Esophagus squamous epithelium (tissue), 5 donors: ENCODE data around the gene SLA2. TPM values are rescaled to one million over a fixed set of nuclear protein-coding genes. Genes with fewer than 3 reads are reported as not detected.

ENCODE experiments used
- DNase-seq: peaks from one replicate; lab custom pipeline; 2025; lab: John Stamatoyannopoulos, UW
- H3K27ac ChIP-seq, 4 donors: fragments of 200-600 bp; sonication (generic); one replicate each; pipeline ENCODE4 v1.5.1; 2016 to 2019; ENCODE audit warnings: mild to moderate bottlenecking in 1 of 4
- H3K27me3 ChIP-seq, 4 donors: fragments of 200-600 bp; sonication (generic); 1 replicate in 3 of 4; 2 replicates in 1 of 4; pipeline versions ENCODE4 v1.5.1 to v1.6.0; 2017 to 2021; ENCODE audit warnings: antibody characterized with exemption in 1 of 4
- H3K36me3 ChIP-seq, 3 donors: fragments of 200-600 bp; sonication (generic); one replicate each; pipeline ENCODE4 v1.5.1; 2016 to 2019
- H3K4me1 ChIP-seq, 3 donors: fragments of 200-600 bp; sonication (generic); one replicate each; pipeline ENCODE4 v1.5.1; 2017 to 2019
- H3K4me3 ChIP-seq, 4 donors: fragments of 200-600 bp; sonication (generic); 1 replicate in 3 of 4; 2 replicates in 1 of 4; pipeline ENCODE4 v1.5.1; 2016 to 2019; ENCODE audit warnings: mild to moderate bottlenecking in 2 of 4, moderate library complexity in 1 of 4
- H3K9me3 ChIP-seq, 3 donors: fragments of 200-600 bp; sonication (generic); one replicate each; pipeline ENCODE4 v1.5.1; 2016 to 2019
- CTCF ChIP-seq, 6 experiments: fragments of 450-650 bp in 4 of 6; fragments of 200-600 bp in 2 of 6; sonication (generic) in 2 of 6; IDR thresholded peaks; one replicate each; pipeline ENCODE4 v1.5.1; 2016 to 2019; ENCODE audit warnings: antibody characterized with exemption in 6 of 6, mild to moderate bottlenecking in 4 of 6, moderate library complexity in 4 of 6
- POLR2A ChIP-seq, 4 donors: fragments of 450-650 bp; IDR thresholded peaks; one replicate each; pipeline ENCODE4 v1.6.1; 2017; ENCODE audit warnings: antibody characterized with exemption in 4 of 4, mild to moderate bottlenecking in 4 of 4, moderate library complexity in 3 of 4
- WGBS, 2 donors: methylation state at CpG; one replicate each; pipeline ENCODE4 v1.1.5; 2018; 5-methylcytosine and 5-hydroxymethylcytosine counted together
- intact Hi-C: fragments of 100-400 bp; cut with DNase I; formaldehyde crosslinking; loops from one replicate; pipeline ENCODE4 v1.15.0; 2022
- total RNA-seq, 4 donors: library from RNA; depleted of rRNA; stranded (reverse); fragments of >200 nt; gene quantifications; one replicate each; pipeline ENCODE4 v1.1.0, GENCODE V29; 2016
- donor health status: DM: yes; HTN: yes; CAD: no.

Gene SLA2
- total RNA-seq, 4 donors from 2014 or later: 0.11 to 1.9 (median 0.61) TPM; not detected in 1

- TF ChIP-seq CTCF (IDR thresholded peaks at IDR 0.05) (no peak), POLR2A (IDR thresholded peaks at IDR 0.05) (no peak)
- H3K9me3 ChIP-seq: no peaks in the 10 kb centered on the region
- intact Hi-C loops: no loop called here
- peaks cover 0 to 97% (median 6%) of the 10 kb centered on the region in 3 donors for H3K36me3 ChIP-seq
- no peak for DNase-seq
- H3K4me1 ChIP-seq: no peaks in the 10 kb centered on the region
- H3K27ac ChIP-seq: no peak overlapping the region
- H3K27me3 ChIP-seq: no peaks in the 10 kb centered on the region
- 72 to 82% methylated on average over 4 of the region's 4 CpGs for WGBS, 2 donors
- H3K4me3 ChIP-seq: no peak overlapping the region
These were observed 10.7 kb upstream of the SLA2 start for GRCh38 chr20:36656733-36657132.

- no peaks in the 10 kb centered on the region for H3K27me3 ChIP-seq
- 84 to 94% methylated on average over 2 to 3 of the region's 3 CpGs for WGBS, 2 donors
- TF ChIP-seq POLR2A (IDR thresholded peaks at IDR 0.05) (no peak), CTCF (IDR thresholded peaks at IDR 0.05) (no peak)
- no peak overlapping the region for H3K27ac ChIP-seq
- no peaks in the 10 kb centered on the region for H3K9me3 ChIP-seq
- DNase-seq: no peak
- peaks cover 0 to 89% (median 6%) of the 10 kb centered on the region in 3 donors for H3K36me3 ChIP-seq
- no peaks in the 10 kb centered on the region for H3K4me1 ChIP-seq
- intact Hi-C loops: no loop called here
- H3K4me3 ChIP-seq: no peak overlapping the region
These were observed 9.0 kb upstream of the SLA2 start for GRCh38 chr20:36655004-36655403.

- Histone ChIP-seq H3K27ac (no peak overlapping the region), H3K27me3 (no peaks in the 10 kb centered on the region), H3K4me3 (no peak overlapping the region), H3K9me3 (no peaks in the 10 kb centered on the region), H3K36me3 (peaks cover 0 to 84% (median 6%) of the 10 kb centered on the region in 3 donors), H3K4me1 (no peaks in the 10 kb centered on the region)
- DNase-seq: no peak
- intact Hi-C loops: no loop called here
- WGBS, 2 donors: 78 to 97% methylated on average over 3 to 5 of the region's 8 CpGs
- no peak for TF ChIP-seq CTCF (IDR thresholded peaks at IDR 0.05)
- no peak for TF ChIP-seq POLR2A (IDR thresholded peaks at IDR 0.05)
These were observed 8.5 kb upstream of the SLA2 start for GRCh38 chr20:36654506-36654905.

- WGBS, 2 donors: 88 to 89% methylated on average over 9 of the region's 9 CpGs
- TF ChIP-seq POLR2A (IDR thresholded peaks at IDR 0.05): no peak
- TF ChIP-seq CTCF (IDR thresholded peaks at IDR 0.05): no peak
- Histone ChIP-seq H3K4me1 (no peaks in the 10 kb centered on the region), H3K9me3 (no peaks in the 10 kb centered on the region), H3K27ac (no peak overlapping the region), H3K36me3 (peaks cover 0 to 75% (median 6%) of the 10 kb centered on the region in 3 donors), H3K27me3 (no peaks in the 10 kb centered on the region), H3K4me3 (no peak overlapping the region)
- intact Hi-C loops: no loop called here
- no peak for DNase-seq
These were observed 7.5 kb upstream of the SLA2 start for GRCh38 chr20:36653456-36653855.

- Histone ChIP-seq H3K36me3 (peaks cover 0 to 16% (median 0%) of the 10 kb centered on the region in 3 donors), H3K4me1 (peaks cover 0 to 10% (median 3%) of the 10 kb centered on the region in 3 donors), H3K4me3 (no peak overlapping the region), H3K27me3 (peaks cover 0 to 20% (median 0%) of the 10 kb centered on the region in 4 donors), H3K27ac (no peak overlapping the region), H3K9me3 (no peaks in the 10 kb centered on the region)
- 66 to 70% methylated on average over 7 to 8 of the region's 8 CpGs for WGBS, 2 donors
- TF ChIP-seq CTCF (IDR thresholded peaks at IDR 0.05): no peak
- TF ChIP-seq POLR2A (IDR thresholded peaks at IDR 0.05): no peak
- intact Hi-C loops: no loop called here
- no peak for DNase-seq
These were observed 1.5 kb upstream of the SLA2 start for GRCh38 chr20:36647196-36648121.
